Heart left ventricle (tissue), 16 donors: ENCODE results near the gene CHMP4B. TPM values are rescaled to one million over a fixed set of nuclear protein-coding genes. Genes with fewer than 3 reads are reported as not detected.

Experiments used
- ATAC-seq, 4 donors: fragments of 200-7000 bp; cut with Tn5 transposase; one replicate each; pipeline ENCODE4 v1.9.1; 2020 to 2022; ENCODE audit warnings: moderate library complexity in 4 of 4, mild to moderate bottlenecking in 3 of 4, moderate number of reproducible peaks in 1 of 4
- DNase-seq, 5 donors: peaks; one replicate each; pipeline ENCODE4 v3.0.0-alpha.2; 2020
- H3K27ac ChIP-seq, 12 donors: fragments of 200-600 bp; sonication (generic) in 4 of 12; one replicate each; pipeline versions ENCODE4 v1.5.0 to v1.8.0; 2016 to 2022; ENCODE audit warnings: mild to moderate bottlenecking in 2 of 12
- H3K27me3 ChIP-seq, 9 donors: fragments of 200-600 bp; sonication (generic) in 2 of 9; one replicate each; pipeline versions ENCODE4 v1.5.1 to v1.8.0; 2016 to 2022; ENCODE audit warnings: mild to moderate bottlenecking in 3 of 9
- H3K36me3 ChIP-seq, 9 donors: fragments of 200-600 bp; sonication (generic) in 2 of 9; one replicate each; pipeline versions ENCODE4 v1.5.0 to v1.8.0; 2018 to 2022; ENCODE audit warnings: mild to moderate bottlenecking in 2 of 9
- H3K4me1 ChIP-seq, 12 donors: fragments of 200-600 bp; sonication (generic) in 4 of 12; one replicate each; pipeline versions ENCODE4 v1.5.0 to v1.8.0; 2016 to 2022; ENCODE audit warnings: mild to moderate bottlenecking in 3 of 12
- H3K4me3 ChIP-seq, 12 donors: fragments of 200-600 bp; sonication (generic) in 4 of 12; one replicate each; pipeline versions ENCODE4 v1.5.0 to v1.8.0; 2017 to 2022; ENCODE audit warnings: mild to moderate bottlenecking in 9 of 12, moderate library complexity in 4 of 12
- H3K9me3 ChIP-seq, 12 donors: fragments of 200-600 bp; sonication (generic) in 4 of 12; one replicate each; pipeline versions ENCODE4 v1.5.0 to v1.8.0; 2016 to 2022; ENCODE audit warnings: mild to moderate bottlenecking in 1 of 12
- CTCF ChIP-seq, 12 donors: fragments of 200-600 bp; sonication (generic) in 4 of 12; IDR thresholded peaks; one replicate each; pipeline versions ENCODE4 v1.5.0 to v1.8.0; 2018 to 2022; ENCODE audit warnings: antibody characterized with exemption in 12 of 12, mild to moderate bottlenecking in 5 of 12
- POLR2A ChIP-seq, 2 donors: fragments of 450-650 bp; IDR thresholded peaks; one replicate each; pipeline ENCODE4 v1.6.1; 2017; ENCODE audit warnings: antibody characterized with exemption in 2 of 2, mild to moderate bottlenecking in 2 of 2, moderate library complexity in 2 of 2
- whole genome bisulfite sequencing, 4 donors: extraction: QIAGEN DNeasy Blood & Tissue Kit in 2 of 4; methylation state at CpG; one replicate each; pipeline versions ENCODE4 v1.1.5 to v1.1.7; 2013 to 2018; 5-methylcytosine and 5-hydroxymethylcytosine counted together
- intact Hi-C, 10 donors: fragments of 100-400 bp; cut with DNase I; formaldehyde crosslinking; loops; one replicate each; pipeline versions ENCODE4 v1.11.1 to v1.14.2; 2022
- polyA plus RNA-seq, 2 donors: library from polyadenylated mRNA; stranded (reverse); fragments of 200-250 nt; gene quantifications; one replicate each; pipeline ENCODE4 v1.2.3, GENCODE V29; 2013
- total RNA-seq, 9 donors: library from RNA; depleted of rRNA in 2 of 9; stranded (reverse); fragments of >200 nt in 2 of 9; fragmentation: NEBNext Ultra II Directional in 3 of 9; extraction: Animal tissue kit (Norgen Biotek cat#: 25700) in 3 of 9; gene quantifications; one replicate each; pipeline versions ENCODE4 v1.1.0 to v1.2.4, GENCODE V29; 2016 to 2023
- donor health status: ischemic (EF 13 %, LVEDD 7.1; RV severe dilation, severe dysfunction).
- donor health status: healthy with polysubstance abuse.
- donor health status: DM: no; HTN: yes; CAD: no.
- donor health status: DM: no; HTN: no; CAD: no.
- donor health status: ischemic (EF 25% LVEDD 6.9; RV normal size, moderate dysfunction).
- donor health status: ischemic (EF 25% LVEDD 5.7; RV mildly dilated, moderate dysfunction).
- donor health status: healthy.
- donor health status: DM: yes; HTN: yes; CAD: no.
- donor health status: ischemic (EF 35%, LVEDD 5.7; RV mildly dilated, moderate dysfunction).
- donor health status: nonischemic (EF 11% LVEDD 7.7; RV severe dilation, severe dysfunction).
- donor health status: DM: yes; HTN: yes; CAD: no.
- donor health status: PGD.
- donor health status: ischemic (EF 29% LVEDD 5.4; RV normal size, mild dysfunction).
- donor health status: nonischemic (EF 23%, LVEDD 6.1; RV moderate dilation, normal function).

CHMP4B gene
- total and polyA plus RNA-seq, 11 donors, result 46.2 to 233 (median 112) TPM

GRCh38 chr20:33878583-33878982, 67.4 kb downstream of the CHMP4B start:
- Histone ChIP-seq H3K9me3 (peaks cover 0 to 21% (median 8%) of the 10 kb centered on the region in 12 donors), H3K27me3 (no peaks in the 10 kb centered on the region), H3K4me3 (no peak overlapping the region), H3K27ac (no peak overlapping the region), H3K36me3 (no peaks in the 10 kb centered on the region), H3K4me1 (no peaks in the 10 kb centered on the region)
- intact Hi-C loops, result no loop called here
- ATAC-seq, result no peak
- 89 to 95% (median 92%) methylated on average over 2 of the region's 2 CpGs for WGBS, 4 donors
- TF ChIP-seq CTCF (IDR thresholded peaks at IDR 0.05) (no peak), POLR2A (IDR thresholded peaks at IDR 0.05) (no peak)
- no peak for DNase-seq

- TF ChIP-seq POLR2A (IDR thresholded peaks at IDR 0.05) (no peak), CTCF (IDR thresholded peaks at IDR 0.05) (no peak)
- DNase-seq (no peak), ATAC-seq (no peak)
- Histone ChIP-seq H3K27me3 (no peaks in the 10 kb centered on the region), H3K27ac (no peak overlapping the region), H3K9me3 (peaks cover 0 to 21% (median 8%) of the 10 kb centered on the region in 12 donors), H3K36me3 (no peaks in the 10 kb centered on the region), H3K4me3 (no peak overlapping the region), H3K4me1 (no peaks in the 10 kb centered on the region)
- intact Hi-C loops, result no loop called here
- WGBS, 4 donors, result 85 to 93% (median 92%) methylated on average over 4 of the region's 4 CpGs
These were observed 69.2 kb downstream of the CHMP4B start for GRCh38 chr20:33880396-33880795.

- Histone ChIP-seq H3K9me3 (peaks cover 0 to 21% (median 8%) of the 10 kb centered on the region in 12 donors), H3K4me1 (no peaks in the 10 kb centered on the region), H3K4me3 (no peak overlapping the region), H3K27ac (no peak overlapping the region), H3K27me3 (no peaks in the 10 kb centered on the region), H3K36me3 (no peaks in the 10 kb centered on the region)
- TF ChIP-seq CTCF (IDR thresholded peaks at IDR 0.05) (no peak), POLR2A (IDR thresholded peaks at IDR 0.05) (no peak)
- ATAC-seq, result no peak
- intact Hi-C loops, result no loop called here
- whole genome bisulfite sequencing, 4 donors, result 26 to 61% (median 52%) methylated on average over 5 to 6 of the region's 6 CpGs
- DNase-seq, result no peak
These were observed 70.8 kb downstream of the CHMP4B start for GRCh38 chr20:33881989-33882388.

GRCh38 chr20:33882481-33882880, 71.3 kb downstream of the CHMP4B start:
- ATAC-seq, result no peak
- Histone ChIP-seq H3K4me1 (no peaks in the 10 kb centered on the region), H3K27me3 (no peaks in the 10 kb centered on the region), H3K9me3 (peaks cover 0 to 21% (median 8%) of the 10 kb centered on the region in 12 donors), H3K4me3 (no peak overlapping the region), H3K27ac (no peak overlapping the region), H3K36me3 (no peaks in the 10 kb centered on the region)
- TF ChIP-seq POLR2A (IDR thresholded peaks at IDR 0.05) (no peak), CTCF (IDR thresholded peaks at IDR 0.05) (no peak)
- DNase-seq, result no peak
- intact Hi-C loops, result no loop called here
- WGBS, 4 donors, result 73 to 82% (median 76%) methylated on average over 10 of the region's 10 CpGs
